GM12801 (cell line): ENCODE measurements around the gene CLRN3.

ENCODE experiments used
- CTCF ChIP-seq: IDR thresholded peaks from one replicate; pipeline ENCODE4 v1.5.1; 2011; ENCODE audit warnings: control low read depth; ENCODE audit not compliant: insufficient read length; ENCODE audit errors: extremely low read depth

The CLRN3 gene

GRCh38 chr10:127833804-127834203 lies 58.9 kb downstream of the CLRN3 start:
- no peak for TF ChIP-seq CTCF

- no peak for TF ChIP-seq CTCF
Observed at GRCh38 chr10:127832501-127832900, 60.2 kb downstream of the CLRN3 start.

GRCh38 chr10:127830414-127830813 lies 62.3 kb downstream of the CLRN3 start:
- no peak for TF ChIP-seq CTCF
